ENCODE data around the gene EPHB2.

- no peak for TF ChIP-seq CTCF (conservative IDR thresholded peaks at IDR 0.05; ENCODE audit: low read length)
- TF ChIP-seq EZH2phosphoT487 (IDR thresholded peaks at IDR 0.05; ENCODE audit: borderline replicate concordance, low read depth, low read length) = no peak
Observed at GRCh38 chr1:22869325-22869724, 158.7 kb downstream of the EPHB2 start.
